ENCODE data around the gene ADCY10. TPM values are rescaled to one million over a fixed set of nuclear protein-coding genes. Genes with fewer than 3 reads are reported as not detected.

ADCY10 gene
- total and polyA plus RNA-seq, 12 donors, result 0.07 to 0.61 (median 0.24) TPM; not detected in 2

GRCh38 chr1:167926486-167926997, 12.6 kb upstream of the ADCY10 start:
- WGBS, 4 donors, result 80 to 83% (median 81%) methylated on average over 6 of the region's 6 CpGs

GRCh38 chr1:167924543-167925231, 10.8 kb upstream of the ADCY10 start:
- H3K27ac ChIP-seq, result no peak overlapping the region
- TF ChIP-seq CTCF (IDR thresholded peaks at IDR 0.05) (no peak), POLR2A (IDR thresholded peaks at IDR 0.05) (no peak)
- no peaks in the 10 kb centered on the region for H3K27me3 ChIP-seq
- intact Hi-C loops (cut with DNase I), result no loop called here
- H3K9me3 ChIP-seq (replicated peaks in 1 of 3), result no peaks in the 10 kb centered on the region
- no peak for DNase-seq
- no peak overlapping the region for H3K4me3 ChIP-seq
- peaks cover 15 to 38% of the 10 kb centered on the region in 2 donors for H3K4me1 ChIP-seq (replicated peaks in 1 of 2)
- 86 to 94% (median 91%) methylated on average over 2 of the region's 2 CpGs for WGBS, 4 donors
- no peaks in the 10 kb centered on the region for H3K36me3 ChIP-seq (replicated peaks in 1 of 2)

More at GRCh38 chr1:167926486-167926997, 12.6 kb upstream of the ADCY10 start:
- intact Hi-C loops (cut with DNase I), result no loop called here
- no peaks in the 10 kb centered on the region for H3K36me3 ChIP-seq (replicated peaks in 1 of 2)
- H3K27ac ChIP-seq, result no peak overlapping the region
- TF ChIP-seq CTCF (IDR thresholded peaks at IDR 0.05) (no peak), POLR2A (IDR thresholded peaks at IDR 0.05) (no peak)
- no peaks in the 10 kb centered on the region for H3K27me3 ChIP-seq
- H3K4me1 ChIP-seq (replicated peaks in 1 of 2), result peaks cover 14 to 42% of the 10 kb centered on the region in 2 donors
- DNase-seq, result no peak
- no peaks in the 10 kb centered on the region for H3K9me3 ChIP-seq (replicated peaks in 1 of 3)
- no peak overlapping the region for H3K4me3 ChIP-seq

GRCh38 chr1:167924102-167924501, 10.2 kb upstream of the ADCY10 start:
- H3K4me1 ChIP-seq (replicated peaks in 1 of 2), result peaks cover 15 to 32% of the 10 kb centered on the region in 2 donors
- H3K27ac ChIP-seq, result no peak overlapping the region
- H3K9me3 ChIP-seq (replicated peaks in 1 of 3), result no peaks in the 10 kb centered on the region
- WGBS, 4 donors, result 87 to 97% (median 95%) methylated on average over 2 of the region's 2 CpGs
- H3K4me3 ChIP-seq, result no peak overlapping the region
- DNase-seq, result no peak
- no peaks in the 10 kb centered on the region for H3K27me3 ChIP-seq
- H3K36me3 ChIP-seq (replicated peaks in 1 of 2), result no peaks in the 10 kb centered on the region
- intact Hi-C loops (cut with DNase I), result no loop called here
- TF ChIP-seq CTCF (IDR thresholded peaks at IDR 0.05) (no peak), POLR2A (IDR thresholded peaks at IDR 0.05) (no peak)

- H3K4me3 ChIP-seq, result no peak overlapping the region
Measured at GRCh38 chr1:167923324-167924056, 9.6 kb upstream of the ADCY10 start.

More at GRCh38 chr1:167923324-167924056, 9.6 kb upstream of the ADCY10 start:
- Histone ChIP-seq H3K36me3 (replicated peaks in 1 of 2) (no peaks in the 10 kb centered on the region), H3K27me3 (no peaks in the 10 kb centered on the region), H3K9me3 (replicated peaks in 1 of 3) (no peaks in the 10 kb centered on the region), H3K4me1 (replicated peaks in 1 of 2) (peaks cover 15 to 32% of the 10 kb centered on the region in 2 donors), H3K27ac (peak overlapping the region in 1 of 5 donors; percentile 16)
- intact Hi-C loops (cut with DNase I), result no loop called here
- TF ChIP-seq POLR2A (IDR thresholded peaks at IDR 0.05), result no peak
- TF ChIP-seq CTCF (IDR thresholded peaks at IDR 0.05), result no peak
- no peak for DNase-seq
- WGBS, 4 donors, result 92 to 98% (median 94%) methylated on average over 3 of the region's 3 CpGs

All from adrenal gland (tissue), 12 donors.